Osteoblast (primary cell): ENCODE results near the gene SERPINF2. TPM values are rescaled to one million over a fixed set of nuclear protein-coding genes. Genes with fewer than 3 reads are reported as not detected.

ENCODE experiments used
- DNase-seq: peaks from one replicate; pipeline ENCODE4 v3.0.0; 2011; ENCODE audit warnings: low spot score, mixed read lengths; ENCODE audit not compliant: insufficient read length; ENCODE audit errors: missing footprints
- H2AFZ ChIP-seq: 2 replicates; pipeline ENCODE4 v1.6.0; 2011; ENCODE audit warnings: mild to moderate bottlenecking, low read length
- H3K27ac ChIP-seq: 2 replicates; pipeline ENCODE4 v1.5.1; 2011; ENCODE audit warnings: mild to moderate bottlenecking, low read depth, low read length, moderate library complexity
- H3K27me3 ChIP-seq: 2 replicates; pipeline ENCODE4 v1.6.0; 2012; ENCODE audit warnings: mild to moderate bottlenecking, control low read depth, inconsistent platforms, low read length, moderate library complexity; ENCODE audit not compliant: insufficient read depth
- H3K36me3 ChIP-seq: 2 replicates; pipeline ENCODE4 v1.5.1; 2011; ENCODE audit warnings: mild to moderate bottlenecking, low read length, control low read depth, moderate library complexity; ENCODE audit not compliant: insufficient read depth
- H3K4me1 ChIP-seq: 2 replicates; pipeline ENCODE4 v1.5.1; 2011; ENCODE audit warnings: mild to moderate bottlenecking, low read length, control low read depth, moderate library complexity; ENCODE audit not compliant: insufficient read depth
- H3K4me2 ChIP-seq: 2 replicates; pipeline ENCODE4 v1.6.0; 2011; ENCODE audit warnings: mild to moderate bottlenecking, low read length; ENCODE audit not compliant: insufficient read depth
- H3K4me3 ChIP-seq: fragments of 200-600 bp; sonication (generic); 3 replicates; pipeline ENCODE4 v1.5.1; 2012; ENCODE audit warnings: mild to moderate bottlenecking, low read length, inconsistent platforms; ENCODE audit not compliant: insufficient read depth
- H3K79me2 ChIP-seq: 2 replicates; pipeline ENCODE4 v1.6.0; 2012; ENCODE audit warnings: mild to moderate bottlenecking, low read length, control low read depth, inconsistent platforms; ENCODE audit not compliant: insufficient read depth
- H3K9me3 ChIP-seq: 2 replicates; pipeline ENCODE4 v1.5.1; 2011; ENCODE audit warnings: low read depth, low read length, control low read depth
- H4K20me1 ChIP-seq: 2 replicates; pipeline ENCODE4 v1.6.0; 2012; ENCODE audit warnings: mild to moderate bottlenecking, low read length, control low read depth; ENCODE audit not compliant: insufficient read depth
- total RNA-seq: library from RNA; depleted of rRNA; stranded (reverse); fragments of >200 nt; gene quantifications from 2 replicates; pipeline ENCODE4 v1.2.3, GENCODE V29; 2012
- TF ChIP-seq, protein P1 (sequence below): IDR thresholded peaks from 2 replicates; pipeline ENCODE4 v1.5.1; 2011; ENCODE audit warnings: mild to moderate bottlenecking, low read depth, low read length, moderate library complexity; ENCODE audit errors: extremely low read depth

Gene SERPINF2
- total RNA-seq, 1 donor: under 0.01 TPM

DNA sequence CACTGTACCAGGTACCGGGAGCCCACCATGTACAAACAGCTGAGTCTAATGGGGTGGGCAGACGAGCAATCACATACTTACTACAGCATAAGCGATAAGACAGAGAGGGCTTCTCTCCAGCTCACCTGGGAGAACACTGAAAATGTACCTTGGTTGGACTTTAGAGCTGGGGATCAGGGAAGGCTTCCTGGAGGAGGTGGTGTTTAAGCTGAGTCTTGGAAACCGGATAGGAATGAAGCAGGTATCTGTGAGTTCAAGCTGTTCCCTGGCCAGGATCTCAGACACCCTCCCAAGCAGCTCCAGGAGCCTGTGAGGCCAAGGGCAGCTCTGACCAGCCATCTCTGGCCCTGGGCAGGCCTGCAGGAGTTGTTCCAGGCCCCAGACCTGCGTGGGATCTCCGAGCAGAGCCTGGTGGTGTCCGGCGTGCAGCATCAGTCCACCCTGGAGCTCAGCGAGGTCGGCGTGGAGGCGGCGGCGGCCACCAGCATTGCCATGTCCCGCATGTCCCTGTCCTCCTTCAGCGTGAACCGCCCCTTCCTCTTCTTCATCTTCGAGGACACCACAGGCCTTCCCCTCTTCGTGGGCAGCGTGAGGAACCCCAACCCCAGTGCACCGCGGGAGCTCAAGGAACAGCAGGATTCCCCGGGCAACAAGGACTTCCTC lies 11.2 kb downstream of the SERPINF2 start:
- H3K4me2 ChIP-seq: no peak overlapping the region
- no peak overlapping the region for H2AFZ ChIP-seq
- TF ChIP-seq, protein P1, sequence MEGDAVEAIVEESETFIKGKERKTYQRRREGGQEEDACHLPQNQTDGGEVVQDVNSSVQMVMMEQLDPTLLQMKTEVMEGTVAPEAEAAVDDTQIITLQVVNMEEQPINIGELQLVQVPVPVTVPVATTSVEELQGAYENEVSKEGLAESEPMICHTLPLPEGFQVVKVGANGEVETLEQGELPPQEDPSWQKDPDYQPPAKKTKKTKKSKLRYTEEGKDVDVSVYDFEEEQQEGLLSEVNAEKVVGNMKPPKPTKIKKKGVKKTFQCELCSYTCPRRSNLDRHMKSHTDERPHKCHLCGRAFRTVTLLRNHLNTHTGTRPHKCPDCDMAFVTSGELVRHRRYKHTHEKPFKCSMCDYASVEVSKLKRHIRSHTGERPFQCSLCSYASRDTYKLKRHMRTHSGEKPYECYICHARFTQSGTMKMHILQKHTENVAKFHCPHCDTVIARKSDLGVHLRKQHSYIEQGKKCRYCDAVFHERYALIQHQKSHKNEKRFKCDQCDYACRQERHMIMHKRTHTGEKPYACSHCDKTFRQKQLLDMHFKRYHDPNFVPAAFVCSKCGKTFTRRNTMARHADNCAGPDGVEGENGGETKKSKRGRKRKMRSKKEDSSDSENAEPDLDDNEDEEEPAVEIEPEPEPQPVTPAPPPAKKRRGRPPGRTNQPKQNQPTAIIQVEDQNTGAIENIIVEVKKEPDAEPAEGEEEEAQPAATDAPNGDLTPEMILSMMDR: no peak

GRCh38 chr17:1754430-1755112 lies 11.9 kb downstream of the SERPINF2 start:
- Histone ChIP-seq H2AFZ (no peak overlapping the region), H3K27ac (no peak overlapping the region)

More for the DNA sequence above, 11.2 kb downstream of the SERPINF2 start:
- H3K4me1 ChIP-seq: no peaks in the 10 kb centered on the region
- H3K27me3 ChIP-seq: peaks cover 4% of the 10 kb centered on the region
- H3K9me3 ChIP-seq: no peaks in the 10 kb centered on the region
- H3K36me3 ChIP-seq: no peaks in the 10 kb centered on the region
- no peaks in the 10 kb centered on the region for H4K20me1 ChIP-seq
- peak; percentile 27 for DNase-seq
- H3K79me2 ChIP-seq: no peaks in the 10 kb centered on the region
- no peak overlapping the region for H3K27ac ChIP-seq
- no peak overlapping the region for H3K4me3 ChIP-seq

GRCh38 chr17:1755252-1755826 lies 12.7 kb downstream of the SERPINF2 start:
- H3K4me2 ChIP-seq: no peak overlapping the region
- H3K27me3 ChIP-seq: peaks cover 4% of the 10 kb centered on the region
- no peaks in the 10 kb centered on the region for H4K20me1 ChIP-seq
- no peaks in the 10 kb centered on the region for H3K79me2 ChIP-seq
- TF ChIP-seq, protein P1: no peak
- no peak overlapping the region for H2AFZ ChIP-seq
- H3K36me3 ChIP-seq: no peaks in the 10 kb centered on the region
- H3K4me1 ChIP-seq: no peaks in the 10 kb centered on the region
- H3K27ac ChIP-seq: no peak overlapping the region
- no peaks in the 10 kb centered on the region for H3K9me3 ChIP-seq
- H3K4me3 ChIP-seq: no peak overlapping the region
- peak; percentile 76 for DNase-seq

More at GRCh38 chr17:1754430-1755112, 11.9 kb downstream of the SERPINF2 start:
- Histone ChIP-seq H3K4me3 (no peak overlapping the region), H3K79me2 (no peaks in the 10 kb centered on the region), H3K36me3 (no peaks in the 10 kb centered on the region), H4K20me1 (no peaks in the 10 kb centered on the region), H3K9me3 (no peaks in the 10 kb centered on the region), H3K4me2 (no peak overlapping the region), H3K4me1 (no peaks in the 10 kb centered on the region), H3K27me3 (peaks cover 4% of the 10 kb centered on the region)
- DNase-seq: peak; percentile 78
- TF ChIP-seq, protein P1: no peak

GRCh38 chr17:1755827-1756262 lies 13.2 kb downstream of the SERPINF2 start:
- H3K79me2 ChIP-seq: no peaks in the 10 kb centered on the region
- no peak overlapping the region for H3K27ac ChIP-seq
- H3K9me3 ChIP-seq: no peaks in the 10 kb centered on the region
- DNase-seq: peak; percentile 75
- H3K36me3 ChIP-seq: no peaks in the 10 kb centered on the region
- no peak overlapping the region for H3K4me2 ChIP-seq
- no peak overlapping the region for H3K4me3 ChIP-seq
- H3K4me1 ChIP-seq: no peaks in the 10 kb centered on the region
- peaks cover 4% of the 10 kb centered on the region for H3K27me3 ChIP-seq
- H2AFZ ChIP-seq: no peak overlapping the region
- H4K20me1 ChIP-seq: no peaks in the 10 kb centered on the region
- TF ChIP-seq, protein P1: no peak
